Activated CD4-positive, alpha-beta T cell treated with anti-CD3 and anti-CD28 coated beads, Interleukin-10, Interleukin-2, amounts not matched to agents 100 ng/mL and 50 ng/mL, durations not matched to agents 16 hours and 8 hours (primary cell): Measurements from ENCODE around the gene DCP2.

Source experiments
- DNase-seq: peaks from one replicate; pipeline ENCODE4 v3.0.0-alpha.2; 2020

DCP2 gene

GRCh38 chr5:113024076-113024697 lies 47.6 kb downstream of the DCP2 start:
- no peak for DNase-seq

- DNase-seq = no peak
These were observed 49.0 kb downstream of the DCP2 start for GRCh38 chr5:113025596-113025995.

- no peak for DNase-seq
These were observed 49.6 kb downstream of the DCP2 start for GRCh38 chr5:113026211-113026610.

GRCh38 chr5:113027015-113027414 lies 50.4 kb downstream of the DCP2 start:
- DNase-seq = no peak

- DNase-seq = no peak
These were observed 50.8 kb downstream of the DCP2 start for GRCh38 chr5:113027431-113027830.

- DNase-seq = no peak
These were observed 53.0 kb downstream of the DCP2 start for GRCh38 chr5:113029614-113030013.

- no peak for DNase-seq
These were observed 54.5 kb downstream of the DCP2 start for GRCh38 chr5:113031104-113031503.

- DNase-seq = no peak
These were observed 55.0 kb downstream of the DCP2 start for GRCh38 chr5:113031557-113031956.

- DNase-seq = no peak
These were observed 57.7 kb downstream of the DCP2 start for GRCh38 chr5:113034182-113034773.

- DNase-seq = no peak
These were observed 58.5 kb downstream of the DCP2 start for GRCh38 chr5:113035096-113035495.

GRCh38 chr5:113036321-113036720 lies 59.7 kb downstream of the DCP2 start:
- DNase-seq = no peak

- DNase-seq = no peak
These were observed 60.2 kb downstream of the DCP2 start for GRCh38 chr5:113036826-113037225.

GRCh38 chr5:113038136-113038535 lies 61.5 kb downstream of the DCP2 start:
- no peak for DNase-seq

- no peak for DNase-seq
These were observed 62.1 kb downstream of the DCP2 start for GRCh38 chr5:113038714-113039113.

- no peak for DNase-seq
These were observed 62.8 kb downstream of the DCP2 start for GRCh38 chr5:113039229-113039933.

GRCh38 chr5:113039934-113040285 lies 63.3 kb downstream of the DCP2 start:
- DNase-seq = no peak

GRCh38 chr5:113040672-113041260 lies 64.2 kb downstream of the DCP2 start:
- DNase-seq = no peak

- DNase-seq = no peak
These were observed 66.1 kb downstream of the DCP2 start for GRCh38 chr5:113042491-113043243.

- DNase-seq = peak; percentile 44
These were observed 66.9 kb downstream of the DCP2 start for GRCh38 chr5:113043491-113043931.

GRCh38 chr5:113044776-113045465 lies 68.3 kb downstream of the DCP2 start:
- DNase-seq = no peak

GRCh38 chr5:113047234-113047633 lies 70.6 kb downstream of the DCP2 start:
- no peak for DNase-seq
